Right lobe of liver (tissue), 4 donors: Measurements from ENCODE around the gene MAN1B1.

ENCODE experiments used
- POLR2A ChIP-seq: fragments of 450-650 bp; IDR thresholded peaks from one replicate; pipeline ENCODE4 v1.6.1; 2017; ENCODE audit warnings: antibody characterized with exemption, mild to moderate bottlenecking
- TF ChIP-seq, protein P1 (sequence below), 4 donors: fragments of 200-600 bp in 3 of 4; fragments of 450-650 bp in 1 of 4; IDR thresholded peaks; one replicate each; pipeline versions ENCODE4 v1.5.1 to v1.8.0; 2016 to 2022; ENCODE audit warnings: antibody characterized with exemption in 4 of 4, mild to moderate bottlenecking in 2 of 4
- donor health status: DM: no; HTN: no; CAD: no.
- donor health status: DM: no; HTN: no; CAD: no.
- donor health status: DM: no; HTN: yes; CAD: no.

DNA sequence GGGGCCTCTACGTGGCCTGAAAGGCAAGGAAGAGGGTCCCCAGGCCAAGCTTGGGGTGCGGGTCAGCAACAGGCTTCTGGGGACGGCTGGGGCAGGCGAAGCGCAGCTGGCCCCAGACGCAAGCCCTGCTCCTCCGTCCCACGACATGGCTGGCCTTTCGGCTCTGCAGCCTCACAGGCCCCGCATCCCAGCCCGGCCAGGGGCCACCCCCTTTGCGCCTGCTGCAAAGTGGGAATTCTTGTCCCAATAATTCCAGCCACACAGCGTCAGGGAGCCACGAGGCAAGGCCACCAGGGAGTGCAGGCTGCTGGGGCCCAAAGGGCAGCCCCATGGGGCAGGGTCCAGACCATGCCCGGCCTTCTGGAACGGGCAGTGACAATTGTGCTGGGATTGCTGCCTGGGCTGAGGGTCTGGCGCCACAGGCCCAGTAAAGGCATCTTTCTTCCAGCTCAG lies 31.8 kb upstream of the MAN1B1 start:
- TF ChIP-seq, protein P1, sequence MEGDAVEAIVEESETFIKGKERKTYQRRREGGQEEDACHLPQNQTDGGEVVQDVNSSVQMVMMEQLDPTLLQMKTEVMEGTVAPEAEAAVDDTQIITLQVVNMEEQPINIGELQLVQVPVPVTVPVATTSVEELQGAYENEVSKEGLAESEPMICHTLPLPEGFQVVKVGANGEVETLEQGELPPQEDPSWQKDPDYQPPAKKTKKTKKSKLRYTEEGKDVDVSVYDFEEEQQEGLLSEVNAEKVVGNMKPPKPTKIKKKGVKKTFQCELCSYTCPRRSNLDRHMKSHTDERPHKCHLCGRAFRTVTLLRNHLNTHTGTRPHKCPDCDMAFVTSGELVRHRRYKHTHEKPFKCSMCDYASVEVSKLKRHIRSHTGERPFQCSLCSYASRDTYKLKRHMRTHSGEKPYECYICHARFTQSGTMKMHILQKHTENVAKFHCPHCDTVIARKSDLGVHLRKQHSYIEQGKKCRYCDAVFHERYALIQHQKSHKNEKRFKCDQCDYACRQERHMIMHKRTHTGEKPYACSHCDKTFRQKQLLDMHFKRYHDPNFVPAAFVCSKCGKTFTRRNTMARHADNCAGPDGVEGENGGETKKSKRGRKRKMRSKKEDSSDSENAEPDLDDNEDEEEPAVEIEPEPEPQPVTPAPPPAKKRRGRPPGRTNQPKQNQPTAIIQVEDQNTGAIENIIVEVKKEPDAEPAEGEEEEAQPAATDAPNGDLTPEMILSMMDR (IDR thresholded peaks at IDR 0.05) = no peak
- TF ChIP-seq POLR2A = no peak
